GM13976 (cell line): ENCODE data around the gene RBMS1.

Source experiments
- DNase-seq: peaks from one replicate; pipeline ENCODE4 v3.0.0; 2012; ENCODE audit warnings: low spot score
- CTCF ChIP-seq: IDR thresholded peaks from 2 replicates; pipeline ENCODE4 v1.5.1; 2012; ENCODE audit warnings: borderline replicate concordance, mild to moderate bottlenecking; ENCODE audit not compliant: insufficient read depth; ENCODE audit errors: extremely low read depth, missing control alignments, control extremely low read depth
- in situ Hi-C: fragments of 300-500 bp; cut with MboI; formaldehyde crosslinking; loops from one replicate; pipeline ENCODE4 v1.12.0; 2022; ENCODE audit warnings: low sequenced_read_pairs, mixed read lengths, inconsistent platforms; ENCODE audit not compliant: unreplicated experiment

RBMS1 gene

GRCh38 chr2:160351956-160352355 lies 141.7 kb downstream of the RBMS1 start:
- DNase-seq: no peak
- TF ChIP-seq CTCF: no peak
- in situ Hi-C loops: no loop called here

- no peak for TF ChIP-seq CTCF
- DNase-seq: no peak
- in situ Hi-C loops: loop anchor here (25.0 kb wide), 1 partner anchor 613 kb away; no protein-coding TSS in a partner anchor
Observed at GRCh38 chr2:160349306-160349705, 144.3 kb downstream of the RBMS1 start.

GRCh38 chr2:160347269-160347863 lies 146.2 kb downstream of the RBMS1 start:
- no peak for TF ChIP-seq CTCF
- DNase-seq: no peak
- in situ Hi-C loops: loop anchor here (25.0 kb wide), 1 partner anchor 615 kb away; no protein-coding TSS in a partner anchor

- in situ Hi-C loops: loop anchor here (25.0 kb wide), 1 partner anchor 617 kb away; no protein-coding TSS in a partner anchor
- no peak for DNase-seq
- TF ChIP-seq CTCF: no peak
Observed at GRCh38 chr2:160345071-160345764, 148.4 kb downstream of the RBMS1 start.

- in situ Hi-C loops: loop anchor here (25.0 kb wide), 1 partner anchor 619 kb away; no protein-coding TSS in a partner anchor
- no peak for DNase-seq
Observed at GRCh38 chr2:160343404-160343803, 150.2 kb downstream of the RBMS1 start.

GRCh38 chr2:160339726-160340125 lies 153.9 kb downstream of the RBMS1 start:
- no peak for TF ChIP-seq CTCF
- in situ Hi-C loops: loop anchor here (25.0 kb wide), 1 partner anchor 623 kb away; no protein-coding TSS in a partner anchor

More at GRCh38 chr2:160343404-160343803, 150.2 kb downstream of the RBMS1 start:
- TF ChIP-seq CTCF: no peak

More at GRCh38 chr2:160339726-160340125, 153.9 kb downstream of the RBMS1 start:
- DNase-seq: no peak
